K562 (cell line): ENCODE results near the gene COPS4. TPM values are rescaled to one million over a fixed set of nuclear protein-coding genes. Genes with fewer than 3 reads are reported as not detected.

Source experiments
- CHAMP1 ChIP-seq: fragments of 450-650 bp; IDR thresholded peaks from 2 replicates; pipeline ENCODE4 v1.6.1; 2016; ENCODE audit warnings: mild to moderate bottlenecking
- HDGF ChIP-seq: fragments of 450-650 bp; IDR thresholded peaks from 2 replicates; pipeline ENCODE4 v1.6.1; 2016
- HLTF ChIP-seq: fragments of 450-650 bp; IDR thresholded peaks from 2 replicates; pipeline ENCODE4 v1.6.1; 2016
- MEF2D ChIP-seq: conservative IDR thresholded peaks from 2 replicates; pipeline ENCODE4 v1.6.1; 2016; ENCODE audit warnings: low read depth, missing genetic modification characterization, missing compliant biosample characterization
- PATZ1 ChIP-seq: fragments of 250-450 bp; sonication (Bioruptor Pico); IDR thresholded peaks from 2 replicates; pipeline ENCODE4 v1.5.0; 2020; ENCODE audit warnings: mild to moderate bottlenecking, borderline replicate concordance
- SLC30A9 ChIP-seq: fragments of 250-450 bp; sonication (Bioruptor Pico); IDR thresholded peaks from 2 replicates; pipeline ENCODE4 v1.8.0; 2022; ENCODE audit warnings: mild to moderate bottlenecking, moderate library complexity
- TAF7 ChIP-seq: fragments of 450-650 bp; IDR thresholded peaks from 2 replicates; pipeline ENCODE4 v1.6.1; 2016; ENCODE audit warnings: missing genetic modification characterization, missing compliant biosample characterization
- THRAP3 ChIP-seq: fragments of 450-650 bp; IDR thresholded peaks from 2 replicates; pipeline ENCODE4 v1.6.1; 2016; ENCODE audit warnings: mild to moderate bottlenecking, inconsistent platforms, borderline replicate concordance
- ZBTB1 ChIP-seq: sonication (generic); formaldehyde crosslinking; IDR thresholded peaks from 2 replicates; pipeline ENCODE4 v1.8.1; 2023; ENCODE audit warnings: missing genetic modification reagents, low read depth, mild to moderate bottlenecking, borderline replicate concordance
- ZEB2 ChIP-seq: fragments of 450-650 bp; IDR thresholded peaks from 2 replicates; pipeline ENCODE4 v1.6.1; 2016
- ZNF239 ChIP-seq: fragments of 250-450 bp; sonication (Bioruptor Pico); IDR thresholded peaks from 2 replicates; pipeline ENCODE4 v1.4.0; 2020; ENCODE audit warnings: mild to moderate bottlenecking
- ZNF707 ChIP-seq: fragments of 250-450 bp; sonication (Bioruptor Pico); conservative IDR thresholded peaks from 2 replicates; pipeline ENCODE4 v1.8.0; 2022; ENCODE audit warnings: inconsistent platforms, mild to moderate bottlenecking, moderate library complexity
- polyA plus RNA-seq, 8 experiments: library from polyadenylated mRNA; depleted of rRNA in 4 of 8; stranded (reverse) in 5 of 8; unstranded in 3 of 8; fragments of >200 nt; fragmentation: Nextera tagmentation in 2 of 8; fragmentation: Illumina TruSeq in 1 of 8; extraction: Ambion mirVana in 2 of 8; extraction: Trizol in 1 of 8; gene quantifications; 2 replicates each; pipeline versions ENCODE4 v1.2.1 to v1.2.3, GENCODE V29; 2011 to 2014; ENCODE audit warnings: inconsistent platforms in 1 of 8, missing spikeins in 1 of 8
- total RNA-seq, 7 experiments: library from RNA; depleted of rRNA in 6 of 7; stranded (reverse); fragments of >200 nt in 6 of 7; fragmentation: Illumina TruSeq in 2 of 7; extraction: Trizol in 2 of 7; gene quantifications; 2 replicates each; pipeline versions ENCODE4 v1.2.1 to v1.2.3, GENCODE V29; 2011 to 2021; ENCODE audit warnings: low replicate concordance in 1 of 7
- TF ChIP-seq, protein P1 (sequence below): fragments of 450-650 bp; IDR thresholded peaks from 2 replicates; pipeline ENCODE4 v1.6.1; 2014; ENCODE audit warnings: low read depth, mild to moderate bottlenecking, moderate library complexity, borderline replicate concordance
- TF ChIP-seq, protein P2 (sequence below): fragments of 250-450 bp; sonication (Bioruptor Pico); IDR thresholded peaks from 2 replicates; pipeline ENCODE4 v1.4.0; 2020; ENCODE audit warnings: mild to moderate bottlenecking, moderate library complexity
- TF ChIP-seq, protein P3 (sequence below): fragments of 200-400 bp; formaldehyde crosslinking; IDR thresholded peaks from 2 replicates; pipeline ENCODE4 v1.6.1; 2017; ENCODE audit warnings: mild to moderate bottlenecking, low read depth, low read length, moderate library complexity

Gene COPS4
- total and polyA plus RNA-seq, 9 of the 15 experiments (the other 6 are each of a cell fraction or from before 2014, with no cell fraction given): 44.7 to 180 (median 70.9) TPM

DNA sequence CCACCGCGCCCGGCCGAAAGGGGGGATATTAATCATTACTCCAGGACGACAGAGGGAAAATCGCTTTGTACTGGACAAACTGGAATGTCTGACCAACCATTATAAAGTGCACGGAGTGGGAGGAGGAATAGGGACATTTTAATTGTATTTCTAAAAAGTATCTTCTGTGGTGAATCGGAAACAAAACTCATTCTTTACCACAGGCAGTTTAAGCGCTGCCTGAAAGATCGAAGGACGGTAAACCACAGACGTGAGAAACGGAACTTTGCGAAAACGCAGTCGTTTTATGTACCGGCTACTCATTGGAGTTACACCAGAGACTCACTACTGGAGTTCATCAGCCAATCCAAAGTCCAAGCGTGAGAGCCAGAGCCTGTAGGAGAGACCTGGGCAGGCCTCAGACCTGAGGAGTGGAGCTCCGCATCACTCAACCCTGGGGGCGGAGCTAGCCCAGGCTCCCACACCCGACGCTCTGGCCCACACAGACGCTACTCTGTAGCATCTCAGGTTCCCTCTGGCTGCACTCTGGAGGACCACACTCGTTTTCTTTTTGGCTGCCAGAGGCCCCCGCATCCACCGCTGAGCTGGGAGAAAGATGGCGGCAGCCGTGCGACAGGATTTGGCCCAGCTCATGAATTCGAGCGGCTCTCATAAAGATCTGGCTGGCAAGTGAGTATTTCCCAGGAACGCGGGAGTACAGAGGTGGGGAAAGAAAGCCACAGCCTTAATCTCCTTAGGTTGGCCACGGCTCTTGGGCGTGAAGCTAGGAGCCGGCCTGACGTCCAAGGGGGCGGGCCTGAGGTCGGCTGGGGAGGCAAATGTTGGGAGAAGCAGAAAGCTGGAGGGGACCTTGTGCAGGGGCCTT lies at the start of gene COPS4 (continued):
- TF ChIP-seq, protein P1, sequence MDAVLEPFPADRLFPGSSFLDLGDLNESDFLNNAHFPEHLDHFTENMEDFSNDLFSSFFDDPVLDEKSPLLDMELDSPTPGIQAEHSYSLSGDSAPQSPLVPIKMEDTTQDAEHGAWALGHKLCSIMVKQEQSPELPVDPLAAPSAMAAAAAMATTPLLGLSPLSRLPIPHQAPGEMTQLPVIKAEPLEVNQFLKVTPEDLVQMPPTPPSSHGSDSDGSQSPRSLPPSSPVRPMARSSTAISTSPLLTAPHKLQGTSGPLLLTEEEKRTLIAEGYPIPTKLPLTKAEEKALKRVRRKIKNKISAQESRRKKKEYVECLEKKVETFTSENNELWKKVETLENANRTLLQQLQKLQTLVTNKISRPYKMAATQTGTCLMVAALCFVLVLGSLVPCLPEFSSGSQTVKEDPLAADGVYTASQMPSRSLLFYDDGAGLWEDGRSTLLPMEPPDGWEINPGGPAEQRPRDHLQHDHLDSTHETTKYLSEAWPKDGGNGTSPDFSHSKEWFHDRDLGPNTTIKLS: peak; percentile 91
- TF ChIP-seq PATZ1 (CRISPR knock-in tag): no peak
- TF ChIP-seq, protein P2, sequence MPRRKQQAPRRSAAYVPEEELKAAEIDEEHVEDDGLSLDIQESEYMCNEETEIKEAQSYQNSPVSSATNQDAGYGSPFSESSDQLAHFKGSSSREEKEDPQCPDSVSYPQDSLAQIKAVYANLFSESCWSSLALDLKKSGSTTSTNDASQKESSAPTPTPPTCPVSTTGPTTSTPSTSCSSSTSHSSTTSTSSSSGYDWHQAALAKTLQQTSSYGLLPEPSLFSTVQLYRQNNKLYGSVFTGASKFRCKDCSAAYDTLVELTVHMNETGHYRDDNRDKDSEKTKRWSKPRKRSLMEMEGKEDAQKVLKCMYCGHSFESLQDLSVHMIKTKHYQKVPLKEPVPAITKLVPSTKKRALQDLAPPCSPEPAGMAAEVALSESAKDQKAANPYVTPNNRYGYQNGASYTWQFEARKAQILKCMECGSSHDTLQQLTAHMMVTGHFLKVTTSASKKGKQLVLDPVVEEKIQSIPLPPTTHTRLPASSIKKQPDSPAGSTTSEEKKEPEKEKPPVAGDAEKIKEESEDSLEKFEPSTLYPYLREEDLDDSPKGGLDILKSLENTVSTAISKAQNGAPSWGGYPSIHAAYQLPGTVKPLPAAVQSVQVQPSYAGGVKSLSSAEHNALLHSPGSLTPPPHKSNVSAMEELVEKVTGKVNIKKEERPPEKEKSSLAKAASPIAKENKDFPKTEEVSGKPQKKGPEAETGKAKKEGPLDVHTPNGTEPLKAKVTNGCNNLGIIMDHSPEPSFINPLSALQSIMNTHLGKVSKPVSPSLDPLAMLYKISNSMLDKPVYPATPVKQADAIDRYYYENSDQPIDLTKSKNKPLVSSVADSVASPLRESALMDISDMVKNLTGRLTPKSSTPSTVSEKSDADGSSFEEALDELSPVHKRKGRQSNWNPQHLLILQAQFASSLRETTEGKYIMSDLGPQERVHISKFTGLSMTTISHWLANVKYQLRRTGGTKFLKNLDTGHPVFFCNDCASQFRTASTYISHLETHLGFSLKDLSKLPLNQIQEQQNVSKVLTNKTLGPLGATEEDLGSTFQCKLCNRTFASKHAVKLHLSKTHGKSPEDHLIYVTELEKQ (CRISPR knock-in tag): no peak
- TF ChIP-seq SLC30A9 (CRISPR knock-in tag): no peak
- TF ChIP-seq TAF7: peak; percentile 98
- 0 out of 2 replicates have a peak, but pooled peaks have one; percentile 35 for TF ChIP-seq ZNF239
- TF ChIP-seq, protein P3, sequence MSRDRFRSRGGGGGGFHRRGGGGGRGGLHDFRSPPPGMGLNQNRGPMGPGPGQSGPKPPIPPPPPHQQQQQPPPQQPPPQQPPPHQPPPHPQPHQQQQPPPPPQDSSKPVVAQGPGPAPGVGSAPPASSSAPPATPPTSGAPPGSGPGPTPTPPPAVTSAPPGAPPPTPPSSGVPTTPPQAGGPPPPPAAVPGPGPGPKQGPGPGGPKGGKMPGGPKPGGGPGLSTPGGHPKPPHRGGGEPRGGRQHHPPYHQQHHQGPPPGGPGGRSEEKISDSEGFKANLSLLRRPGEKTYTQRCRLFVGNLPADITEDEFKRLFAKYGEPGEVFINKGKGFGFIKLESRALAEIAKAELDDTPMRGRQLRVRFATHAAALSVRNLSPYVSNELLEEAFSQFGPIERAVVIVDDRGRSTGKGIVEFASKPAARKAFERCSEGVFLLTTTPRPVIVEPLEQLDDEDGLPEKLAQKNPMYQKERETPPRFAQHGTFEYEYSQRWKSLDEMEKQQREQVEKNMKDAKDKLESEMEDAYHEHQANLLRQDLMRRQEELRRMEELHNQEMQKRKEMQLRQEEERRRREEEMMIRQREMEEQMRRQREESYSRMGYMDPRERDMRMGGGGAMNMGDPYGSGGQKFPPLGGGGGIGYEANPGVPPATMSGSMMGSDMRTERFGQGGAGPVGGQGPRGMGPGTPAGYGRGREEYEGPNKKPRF: no peak
- TF ChIP-seq THRAP3: no peak
- peak; percentile 95 for TF ChIP-seq CHAMP1
- peak; percentile 97 for TF ChIP-seq ZEB2
- no peak for TF ChIP-seq MEF2D
- TF ChIP-seq ZNF707 (CRISPR knock-in tag): no peak
- 0 out of 2 replicates have a peak, but pooled peaks have one; percentile 12 for TF ChIP-seq ZBTB1 (CRISPR knock-in tag)
- no peak for TF ChIP-seq HDGF
- TF ChIP-seq HLTF: no peak; the same call in 1 of the 2 replicates
